Measurements from ENCODE around the gene ASPA.

- TF ChIP-seq CTCF (conservative IDR thresholded peaks at IDR 0.05; ENCODE audit: low read depth in 2 of 2), result no peak
- no peak for TF ChIP-seq ZNF331 (CRISPR knock-in tag; IDR thresholded peaks at IDR 0.05; ENCODE audit: low read depth)
- no peak for TF ChIP-seq EZH2 (IDR thresholded peaks at IDR 0.05; ENCODE audit: low read depth, unreplicated experiment)
Observed at GRCh38 chr17:3528880-3529511, 53.2 kb downstream of the ASPA start.

Measured in GM23338 (cell line).